K562 (cell line): Measurements from ENCODE around the gene HES4. TPM values are rescaled to one million over a fixed set of nuclear protein-coding genes. Genes with fewer than 3 reads are reported as not detected.

ENCODE experiments used
- CBFA2T2 ChIP-seq: fragments of 450-650 bp; conservative IDR thresholded peaks from 2 replicates; pipeline ENCODE4 v1.6.1; 2017; ENCODE audit warnings: mild to moderate bottlenecking
- ETV5 ChIP-seq: sonication (generic); formaldehyde crosslinking; IDR thresholded peaks from 2 replicates; pipeline ENCODE4 v1.4.0; 2020; ENCODE audit warnings: low read depth, mild to moderate bottlenecking, missing genetic modification reagents
- FOXJ2 ChIP-seq: fragments of 200-800 bp; sonication (Bioruptor generic); IDR thresholded peaks from 2 replicates; pipeline ENCODE4 v1.6.1; 2016; ENCODE audit warnings: missing genetic modification characterization, missing compliant biosample characterization
- GATA2 ChIP-seq: sonication (generic); formaldehyde crosslinking; IDR thresholded peaks from 2 replicates; pipeline ENCODE4 v1.4.0; 2020; ENCODE audit warnings: mild to moderate bottlenecking, missing genetic modification reagents
- HDAC3 ChIP-seq: fragments of 450-650 bp; IDR thresholded peaks from 2 replicates; pipeline ENCODE4 v1.6.1; 2018; ENCODE audit warnings: borderline replicate concordance, mild to moderate bottlenecking, moderate library complexity; ENCODE audit not compliant: partially characterized antibody
- HMG20A ChIP-seq: fragments of 450-650 bp; formaldehyde crosslinking; conservative IDR thresholded peaks from 2 replicates; pipeline ENCODE4 v1.4.0; 2020; ENCODE audit warnings: mild to moderate bottlenecking, mixed read lengths
- HNRNPK ChIP-seq: fragments of 200-400 bp; formaldehyde crosslinking; IDR thresholded peaks from one replicate; pipeline ENCODE4 v1.6.1; 2018; ENCODE audit warnings: mild to moderate bottlenecking, low read depth, low read length; ENCODE audit not compliant: poor library complexity, severe bottlenecking
- MCM7 ChIP-seq, 2 experiments: fragments of 450-650 bp; IDR thresholded peaks; 2 replicates each; pipeline ENCODE4 v1.6.1; 2016 to 2018
- NFRKB ChIP-seq: fragments of 450-650 bp; IDR thresholded peaks from 2 replicates; pipeline ENCODE4 v1.6.1; 2016; ENCODE audit warnings: low read depth
- RCOR1 ChIP-seq, 2 experiments: IDR thresholded peaks; 2 replicates each; pipeline ENCODE4 v1.6.1; 2012; ENCODE audit warnings: low read depth in 2 of 2, low read length in 2 of 2, borderline replicate concordance in 1 of 2, improper control_type of control experiment in 1 of 2
- TSC22D4 ChIP-seq: fragments of 450-650 bp; IDR thresholded peaks from 2 replicates; pipeline ENCODE4 v1.6.1; 2016; ENCODE audit warnings: missing genetic modification characterization, missing biosample characterization, control low read depth
- ZFP30 ChIP-seq: fragments of 250-450 bp; sonication (Bioruptor Pico); IDR thresholded peaks from 2 replicates; pipeline ENCODE4 v1.8.0; 2022; ENCODE audit warnings: moderate library complexity, mild to moderate bottlenecking, inconsistent platforms, borderline replicate concordance
- ZNF24 ChIP-seq: fragments of 450-650 bp; IDR thresholded peaks from 2 replicates; pipeline ENCODE4 v1.6.1; 2016
- polyA plus RNA-seq, 8 experiments: library from polyadenylated mRNA; depleted of rRNA in 4 of 8; stranded (reverse) in 5 of 8; unstranded in 3 of 8; fragments of >200 nt; fragmentation: Nextera tagmentation in 2 of 8; fragmentation: Illumina TruSeq in 1 of 8; extraction: Ambion mirVana in 2 of 8; extraction: Trizol in 1 of 8; gene quantifications; 2 replicates each; pipeline versions ENCODE4 v1.2.1 to v1.2.3, GENCODE V29; 2011 to 2014; ENCODE audit warnings: inconsistent platforms in 1 of 8, missing spikeins in 1 of 8
- total RNA-seq, 7 experiments: library from RNA; depleted of rRNA in 6 of 7; stranded (reverse); fragments of >200 nt in 6 of 7; fragmentation: Illumina TruSeq in 2 of 7; extraction: Trizol in 2 of 7; gene quantifications; 2 replicates each; pipeline versions ENCODE4 v1.2.1 to v1.2.3, GENCODE V29; 2011 to 2021; ENCODE audit warnings: low replicate concordance in 1 of 7
- TF ChIP-seq, protein P1 (sequence below): fragments of 250-450 bp; sonication (Bioruptor Pico); IDR thresholded peaks from 2 replicates; pipeline ENCODE4 v1.5.0; 2020; ENCODE audit warnings: mild to moderate bottlenecking, borderline replicate concordance
- TF ChIP-seq, protein P2 (sequence below): fragments of 250-450 bp; sonication (Bioruptor Pico); IDR thresholded peaks from 2 replicates; pipeline ENCODE4 v1.4.0; 2020; ENCODE audit warnings: mild to moderate bottlenecking, moderate library complexity

The HES4 gene
- total and polyA plus RNA-seq, 9 of the 15 experiments (the other 6 are each of a cell fraction or from before 2014, with no cell fraction given), result 0.21 to 43.7 (median 5.3) TPM; not detected in 2

DNA sequence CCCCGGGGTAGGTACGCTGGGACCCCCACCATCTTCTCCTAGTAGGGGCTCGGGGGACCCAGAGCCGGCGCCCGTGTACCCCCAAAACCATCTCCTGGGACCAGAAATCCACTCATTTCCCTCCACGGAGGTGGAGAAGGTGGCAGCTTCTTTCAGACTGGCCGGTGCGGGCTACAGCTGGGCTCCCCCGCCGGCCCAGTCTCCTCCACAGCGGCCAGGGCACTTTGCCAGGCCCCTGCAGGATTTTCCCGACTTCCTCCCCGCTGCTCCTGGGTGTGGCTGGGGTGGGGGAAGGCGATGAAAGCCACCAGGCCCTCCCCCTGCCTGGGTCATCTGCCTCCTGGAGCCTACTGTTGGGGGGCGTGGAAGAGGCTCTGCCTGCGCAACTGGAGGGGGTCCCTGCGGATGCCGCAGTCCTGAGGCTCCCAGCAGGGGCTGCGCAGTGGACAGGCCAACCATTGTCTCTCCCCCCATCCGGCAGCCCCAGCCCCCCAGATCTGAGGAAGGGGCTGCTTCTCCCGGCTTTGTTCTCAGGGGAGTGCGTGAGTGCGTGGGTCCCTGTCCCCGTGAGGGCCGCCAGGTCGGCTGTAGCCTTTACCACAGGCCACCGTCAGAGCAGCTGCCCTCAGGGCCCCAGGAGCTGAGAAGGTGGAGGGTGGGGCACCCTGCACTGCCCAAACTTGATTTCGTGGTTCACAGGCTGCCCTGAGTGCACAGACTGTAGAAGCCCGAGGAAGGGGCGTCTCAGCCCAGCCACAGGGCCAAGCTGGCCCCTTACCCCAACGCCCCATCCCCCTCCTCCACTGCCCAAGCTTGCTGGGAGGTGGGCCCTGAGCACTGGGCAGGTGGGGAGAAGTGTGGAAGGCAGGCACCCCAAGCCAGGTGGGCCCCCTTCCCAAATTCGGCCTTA, 21.4 kb upstream of the HES4 start (continued):
- TF ChIP-seq, protein P1, sequence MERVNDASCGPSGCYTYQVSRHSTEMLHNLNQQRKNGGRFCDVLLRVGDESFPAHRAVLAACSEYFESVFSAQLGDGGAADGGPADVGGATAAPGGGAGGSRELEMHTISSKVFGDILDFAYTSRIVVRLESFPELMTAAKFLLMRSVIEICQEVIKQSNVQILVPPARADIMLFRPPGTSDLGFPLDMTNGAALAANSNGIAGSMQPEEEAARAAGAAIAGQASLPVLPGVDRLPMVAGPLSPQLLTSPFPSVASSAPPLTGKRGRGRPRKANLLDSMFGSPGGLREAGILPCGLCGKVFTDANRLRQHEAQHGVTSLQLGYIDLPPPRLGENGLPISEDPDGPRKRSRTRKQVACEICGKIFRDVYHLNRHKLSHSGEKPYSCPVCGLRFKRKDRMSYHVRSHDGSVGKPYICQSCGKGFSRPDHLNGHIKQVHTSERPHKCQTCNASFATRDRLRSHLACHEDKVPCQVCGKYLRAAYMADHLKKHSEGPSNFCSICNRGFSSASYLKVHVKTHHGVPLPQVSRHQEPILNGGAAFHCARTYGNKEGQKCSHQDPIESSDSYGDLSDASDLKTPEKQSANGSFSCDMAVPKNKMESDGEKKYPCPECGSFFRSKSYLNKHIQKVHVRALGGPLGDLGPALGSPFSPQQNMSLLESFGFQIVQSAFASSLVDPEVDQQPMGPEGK, result no peak
- TF ChIP-seq HNRNPK, result no peak
- TF ChIP-seq CBFA2T2, result no peak
- TF ChIP-seq RCOR1 (IDR thresholded peaks at IDR 0.05; ENCODE audit: borderline replicate concordance in 1 of 2, low read depth in 2 of 2, low read length in 2 of 2), result 0 out of 4 replicates have a peak, but pooled peaks of 1 of the 2 experiments have one; percentile 68
- TF ChIP-seq, protein P2, sequence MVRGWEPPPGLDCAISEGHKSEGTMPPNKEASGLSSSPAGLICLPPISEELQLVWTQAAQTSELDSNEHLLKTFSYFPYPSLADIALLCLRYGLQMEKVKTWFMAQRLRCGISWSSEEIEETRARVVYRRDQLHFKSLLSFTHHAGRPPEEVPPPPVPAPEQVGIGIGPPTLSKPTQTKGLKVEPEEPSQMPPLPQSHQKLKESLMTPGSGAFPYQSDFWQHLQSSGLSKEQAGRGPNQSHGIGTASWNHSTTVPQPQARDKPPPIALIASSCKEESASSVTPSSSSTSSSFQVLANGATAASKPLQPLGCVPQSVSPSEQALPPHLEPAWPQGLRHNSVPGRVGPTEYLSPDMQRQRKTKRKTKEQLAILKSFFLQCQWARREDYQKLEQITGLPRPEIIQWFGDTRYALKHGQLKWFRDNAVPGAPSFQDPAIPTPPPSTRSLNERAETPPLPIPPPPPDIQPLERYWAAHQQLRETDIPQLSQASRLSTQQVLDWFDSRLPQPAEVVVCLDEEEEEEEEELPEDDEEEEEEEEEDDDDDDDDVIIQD (CRISPR knock-in tag), result 0 out of 2 replicates have a peak, but pooled peaks have one; percentile 62
- no peak for TF ChIP-seq ETV5
- no peak for TF ChIP-seq NFRKB
- no peak for TF ChIP-seq TSC22D4 (tag)
- no peak for TF ChIP-seq ZNF24
- no peak for TF ChIP-seq HDAC3
- no peak for TF ChIP-seq GATA2 (CRISPR knock-in tag)
- TF ChIP-seq ZFP30 (CRISPR knock-in tag), result no peak
- TF ChIP-seq HMG20A (CRISPR knock-in tag), result no peak
- TF ChIP-seq FOXJ2 (tag), result no peak
- peak in 1 of 2 experiments; percentile 37; a peak in 1 of 4 replicates for TF ChIP-seq MCM7 (IDR thresholded peaks at IDR 0.05)
